Tibial nerve (tissue), 3 donors: ENCODE data around the gene BBS10.

ENCODE experiments used
- POLR2A ChIP-seq, 2 donors: fragments of 450-650 bp; IDR thresholded peaks; one replicate each; pipeline ENCODE4 v1.6.1; 2017; ENCODE audit warnings: antibody characterized with exemption in 2 of 2, mild to moderate bottlenecking in 2 of 2, moderate library complexity in 2 of 2
- TF ChIP-seq, protein P1 (sequence below), 5 experiments: fragments of 200-600 bp in 3 of 5; fragments of 450-650 bp in 2 of 5; sonication (generic) in 3 of 5; IDR thresholded peaks; one replicate each; pipeline ENCODE4 v1.5.1; 2016 to 2019; ENCODE audit warnings: antibody characterized with exemption in 5 of 5, mild to moderate bottlenecking in 3 of 5, moderate library complexity in 2 of 5

DNA sequence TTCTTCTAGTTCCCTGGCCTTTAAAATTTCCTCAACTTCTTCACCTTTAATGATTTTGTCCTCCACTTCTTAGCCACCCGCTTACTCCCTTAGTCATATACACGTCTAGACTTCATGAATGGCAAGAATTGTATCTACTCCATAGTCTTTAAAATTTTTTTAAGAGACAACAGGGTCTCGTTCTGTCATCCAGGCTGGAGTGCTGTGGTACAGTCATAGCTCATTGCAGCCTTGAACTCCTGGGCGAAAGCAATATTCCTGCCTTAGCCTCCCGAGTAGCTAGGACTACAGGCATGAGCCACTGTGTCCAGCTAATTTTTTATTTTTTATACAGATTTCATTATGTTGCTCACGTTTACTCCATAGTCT is 47.9 kb downstream of the BBS10 start:
- TF ChIP-seq POLR2A (IDR thresholded peaks at IDR 0.05) = no peak
- TF ChIP-seq, protein P1, sequence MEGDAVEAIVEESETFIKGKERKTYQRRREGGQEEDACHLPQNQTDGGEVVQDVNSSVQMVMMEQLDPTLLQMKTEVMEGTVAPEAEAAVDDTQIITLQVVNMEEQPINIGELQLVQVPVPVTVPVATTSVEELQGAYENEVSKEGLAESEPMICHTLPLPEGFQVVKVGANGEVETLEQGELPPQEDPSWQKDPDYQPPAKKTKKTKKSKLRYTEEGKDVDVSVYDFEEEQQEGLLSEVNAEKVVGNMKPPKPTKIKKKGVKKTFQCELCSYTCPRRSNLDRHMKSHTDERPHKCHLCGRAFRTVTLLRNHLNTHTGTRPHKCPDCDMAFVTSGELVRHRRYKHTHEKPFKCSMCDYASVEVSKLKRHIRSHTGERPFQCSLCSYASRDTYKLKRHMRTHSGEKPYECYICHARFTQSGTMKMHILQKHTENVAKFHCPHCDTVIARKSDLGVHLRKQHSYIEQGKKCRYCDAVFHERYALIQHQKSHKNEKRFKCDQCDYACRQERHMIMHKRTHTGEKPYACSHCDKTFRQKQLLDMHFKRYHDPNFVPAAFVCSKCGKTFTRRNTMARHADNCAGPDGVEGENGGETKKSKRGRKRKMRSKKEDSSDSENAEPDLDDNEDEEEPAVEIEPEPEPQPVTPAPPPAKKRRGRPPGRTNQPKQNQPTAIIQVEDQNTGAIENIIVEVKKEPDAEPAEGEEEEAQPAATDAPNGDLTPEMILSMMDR (IDR thresholded peaks at IDR 0.05) = no peak
